Smooth muscle cell (in vitro differentiated cells): ENCODE measurements around the gene SLC2A1. TPM values are rescaled to one million over a fixed set of nuclear protein-coding genes. Genes with fewer than 3 reads are reported as not detected.

Experiments used
- DNase-seq: peaks from one replicate; lab custom pipeline; 2025; ENCODE audit not compliant: unreplicated experiment; lab: John Stamatoyannopoulos, UW
- H2AFZ ChIP-seq: fragments of 200-600 bp; sonication (generic); 2 replicates; pipeline ENCODE4 v1.6.0; 2016; ENCODE audit warnings: antibody characterized with exemption, low read depth, mild to moderate bottlenecking
- H3F3A ChIP-seq: fragments of 200-600 bp; sonication (generic); 2 replicates; pipeline ENCODE4 v1.6.0; 2017; ENCODE audit warnings: antibody characterized with exemption, low read depth
- H3K27ac ChIP-seq: fragments of 200-600 bp; sonication (generic); 2 replicates; pipeline ENCODE4 v1.5.1; 2016; ENCODE audit warnings: low read depth, mild to moderate bottlenecking
- H3K27me3 ChIP-seq: fragments of 200-600 bp; sonication (generic); 2 replicates; pipeline ENCODE4 v1.6.1; 2016; ENCODE audit warnings: low read depth, mild to moderate bottlenecking
- H3K36me3 ChIP-seq: fragments of 200-600 bp; sonication (generic); 2 replicates; pipeline ENCODE4 v1.5.1; 2016; ENCODE audit warnings: low read depth
- H3K4me1 ChIP-seq: fragments of 200-600 bp; sonication (generic); 2 replicates; pipeline ENCODE4 v1.5.1; 2016; ENCODE audit warnings: low read depth
- H3K4me2 ChIP-seq: fragments of 200-600 bp; sonication (generic); 2 replicates; pipeline ENCODE4 v1.6.0; 2016; ENCODE audit warnings: mild to moderate bottlenecking
- H3K4me3 ChIP-seq: fragments of 200-600 bp; sonication (generic); 2 replicates; pipeline ENCODE4 v1.5.1; 2016; ENCODE audit warnings: mild to moderate bottlenecking
- H3K79me2 ChIP-seq: fragments of 200-600 bp; sonication (generic); 2 replicates; pipeline ENCODE4 v1.6.0; 2016; ENCODE audit warnings: low read depth, mild to moderate bottlenecking
- H3K9ac ChIP-seq: fragments of 200-600 bp; sonication (generic); 2 replicates; pipeline ENCODE4 v1.6.0; 2016; ENCODE audit warnings: low read depth
- H3K9me3 ChIP-seq: fragments of 200-600 bp; sonication (generic); replicated peaks from 2 replicates; pipeline ENCODE4 v1.5.1; 2016; ENCODE audit warnings: low read depth
- H4K20me1 ChIP-seq: fragments of 200-600 bp; sonication (generic); 2 replicates; pipeline ENCODE4 v1.6.0; 2016; ENCODE audit warnings: low read depth
- CTCF ChIP-seq: fragments of 200-600 bp; sonication (generic); IDR thresholded peaks from 2 replicates; pipeline ENCODE4 v1.5.1; 2017; ENCODE audit warnings: borderline replicate concordance, mild to moderate bottlenecking, antibody characterized with exemption; ENCODE audit not compliant: insufficient read depth, poor library complexity, severe bottlenecking
- WGBS: methylation state at CpG from one replicate; pipeline ENCODE4 v1.1.7; 2016; ENCODE audit warnings: low lambda C conversion rate; 5-methylcytosine and 5-hydroxymethylcytosine counted together
- polyA plus RNA-seq: library from polyadenylated mRNA; unstranded; fragments of >200 nt; fragmentation: Nextera tagmentation; extraction: Ambion mirVana; gene quantifications from 2 replicates; pipeline ENCODE4 v1.2.1, GENCODE V29; 2016
- total RNA-seq: library from RNA; depleted of rRNA; stranded (reverse); fragments of >200 nt; gene quantifications from 2 replicates; pipeline ENCODE4 v1.2.3, GENCODE V29; 2014

SLC2A1 gene
- total and polyA plus RNA-seq, 2 experiments from 2014 or later = 275 to 1,091 TPM

- H3K4me2 ChIP-seq = peak overlapping the region; percentile 39
- DNase-seq = no peak
- H3K4me3 ChIP-seq = no peak overlapping the region
- peak overlapping the region; percentile 93 for H3K27ac ChIP-seq
- peak overlapping the region; percentile 68 for H3K9ac ChIP-seq
- WGBS = 41% methylated on average over 10 of the region's 10 CpGs
- no peaks in the 10 kb centered on the region for H3F3A ChIP-seq
- H3K79me2 ChIP-seq = no peaks in the 10 kb centered on the region
- H4K20me1 ChIP-seq = no peaks in the 10 kb centered on the region
- H3K9me3 ChIP-seq = no peaks in the 10 kb centered on the region
- no peak overlapping the region for H2AFZ ChIP-seq
- TF ChIP-seq CTCF = no peak
- no peaks in the 10 kb centered on the region for H3K27me3 ChIP-seq
- H3K4me1 ChIP-seq = peaks cover 16% of the 10 kb centered on the region
- no peaks in the 10 kb centered on the region for H3K36me3 ChIP-seq
These were observed 8.3 kb upstream of the SLC2A1 start for GRCh38 chr1:42966688-42967612.

- no peaks in the 10 kb centered on the region for H3K36me3 ChIP-seq
- H3K4me1 ChIP-seq = peaks cover 27% of the 10 kb centered on the region
- TF ChIP-seq CTCF = no peak
- no peak overlapping the region for H3K9ac ChIP-seq
- H3K27me3 ChIP-seq = no peaks in the 10 kb centered on the region
- no peaks in the 10 kb centered on the region for H3K9me3 ChIP-seq
- H3K4me2 ChIP-seq = no peak overlapping the region
- H2AFZ ChIP-seq = no peak overlapping the region
- no peak overlapping the region for H3K4me3 ChIP-seq
- no peak for DNase-seq
- H3K79me2 ChIP-seq = no peaks in the 10 kb centered on the region
- H4K20me1 ChIP-seq = no peaks in the 10 kb centered on the region
- 90% methylated on average over 1 of the region's 1 CpG for WGBS
- H3F3A ChIP-seq = no peaks in the 10 kb centered on the region
- H3K27ac ChIP-seq = no peak overlapping the region
These were observed 6.7 kb upstream of the SLC2A1 start for GRCh38 chr1:42965378-42965777.

- Histone ChIP-seq H3K4me2 (peak overlapping the region; percentile 28), H3K27ac (peak overlapping the region; percentile 84), H3K36me3 (no peaks in the 10 kb centered on the region), H3K9ac (peak overlapping the region; percentile 38), H2AFZ (no peak overlapping the region), H4K20me1 (no peaks in the 10 kb centered on the region), H3K79me2 (peaks cover 9% of the 10 kb centered on the region), H3K9me3 (no peaks in the 10 kb centered on the region), H3K27me3 (no peaks in the 10 kb centered on the region), H3F3A (no peaks in the 10 kb centered on the region), H3K4me1 (peaks cover 31% of the 10 kb centered on the region), H3K4me3 (no peak overlapping the region)
- TF ChIP-seq CTCF = no peak
- DNase-seq = no peak
- WGBS = 92% methylated on average over 19 of the region's 19 CpGs
These were observed 5.6 kb upstream of the SLC2A1 start for GRCh38 chr1:42964044-42964812.
